ENCODE results near the gene PLD1. TPM values are rescaled to one million over a fixed set of nuclear protein-coding genes. Genes with fewer than 3 reads are reported as not detected.

Gene PLD1
- total RNA-seq, 4 donors from 2014 or later, result 15.3 to 55.9 (median 45.4) TPM

GRCh38 chr3:171552531-171552930 is 257.8 kb downstream of the PLD1 start:
- Histone ChIP-seq H3K4me1 (peaks cover 0 to 3% (median 0%) of the 10 kb centered on the region in 4 donors), H3K9me3 (no peaks in the 10 kb centered on the region), H3K27me3 (no peaks in the 10 kb centered on the region), H3K27ac (no peak overlapping the region), H3K36me3 (no peaks in the 10 kb centered on the region), H3K4me3 (no peak overlapping the region)
- no peak for DNase-seq (ENCODE audit: low spot score in 2 of 2)
- TF ChIP-seq CTCF (IDR thresholded peaks at IDR 0.05), result no peak
- no peak for TF ChIP-seq EP300 (IDR thresholded peaks at IDR 0.05)
- TF ChIP-seq POLR2A (IDR thresholded peaks at IDR 0.05), result no peak
- WGBS, 2 donors, result 91 to 93% methylated on average over 1 of the region's 1 CpG

- no peak for DNase-seq (ENCODE audit: low spot score in 2 of 2)
- no peak overlapping the region for H3K27ac ChIP-seq
- TF ChIP-seq POLR2A (IDR thresholded peaks at IDR 0.05) (no peak), CTCF (IDR thresholded peaks at IDR 0.05) (no peak), EP300 (IDR thresholded peaks at IDR 0.05) (no peak)
- no peaks in the 10 kb centered on the region for H3K9me3 ChIP-seq
- H3K4me1 ChIP-seq, result peaks cover 0 to 3% (median 0%) of the 10 kb centered on the region in 4 donors
- no peaks in the 10 kb centered on the region for H3K27me3 ChIP-seq
- no peak overlapping the region for H3K4me3 ChIP-seq
- H3K36me3 ChIP-seq, result no peaks in the 10 kb centered on the region
- 52 to 88% methylated on average over 1 of the region's 1 CpG for WGBS, 2 donors
Measured at GRCh38 chr3:171551296-171551695, 259.0 kb downstream of the PLD1 start.

Other genes starting within 250 kb of the PLD1 start
- gene TMEM212, start 32.9 kb upstream of the PLD1 start, total RNA-seq, result not detected
- gene FNDC3B, start 229.1 kb upstream of the PLD1 start, total RNA-seq, result 100 to 1,000 TPM in 2 of 4 donors, 10 to 100 TPM in 2; 87.5 to 106 (median 95.7) TPM

All from tibial nerve (tissue), 4 donors.